ENCODE results near the gene FAM90A1. TPM values are rescaled to one million over a fixed set of nuclear protein-coding genes. Genes with fewer than 3 reads are reported as not detected.
"Not testable (repeated sequence)": the region's sequence is repeated elsewhere in the genome, so short reads cannot be mapped to it uniquely, and the experiment has no call there.

Gene FAM90A1
- total RNA-seq, 1 experiment from 2014 or later = not detected

- H3K36me3 ChIP-seq (ENCODE audit: insufficient read depth, low read length, poor library complexity, severe bottlenecking); CTCF ChIA-PET; H3K9me3 ChIP-seq (ENCODE audit: low read depth, low read length, poor library complexity, severe bottlenecking); BruUV-seq (replicated peaks); H3K27ac ChIP-seq (ENCODE audit: low read depth, low read length, poor library complexity, severe bottlenecking); H3K27me3 ChIP-seq (replicated peaks; ENCODE audit: insufficient read depth, low read depth, low read length, poor library complexity); POLR2A ChIA-PET (ENCODE audit: low non-redundant PET); H3K4me3 ChIP-seq (ENCODE audit: low read depth, low read length, poor library complexity, severe bottlenecking); intact Hi-C loops (cut with micrococcal nuclease; ENCODE audit: unreplicated experiment); H3K4me1 ChIP-seq (ENCODE audit: insufficient read depth, low read length, poor library complexity, severe bottlenecking): not testable (repeated sequence)
- peak; percentile 36; the same call in 1 of the 2 replicates for TF ChIP-seq CTCF (conservative IDR thresholded peaks at IDR 0.05; ENCODE audit: low read depth, low read length)
- DNase-seq (ENCODE audit: low spot score) = peak; percentile 55
Measured at GRCh38 chr12:8218711-8219382, 8.6 kb downstream of the FAM90A1 start.

GRCh38 chr12:8197685-8198308 lies 29.6 kb downstream of the FAM90A1 start:
- H3K4me1 ChIP-seq (ENCODE audit: insufficient read depth, low read length, poor library complexity, severe bottlenecking); POLR2A ChIA-PET (ENCODE audit: low non-redundant PET); H3K36me3 ChIP-seq (ENCODE audit: insufficient read depth, low read length, poor library complexity, severe bottlenecking); intact Hi-C loops (cut with micrococcal nuclease; ENCODE audit: unreplicated experiment); CTCF ChIA-PET; H3K9me3 ChIP-seq (ENCODE audit: low read depth, low read length, poor library complexity, severe bottlenecking); BruUV-seq (replicated peaks); DNase-seq (ENCODE audit: low spot score); H3K4me3 ChIP-seq (ENCODE audit: low read depth, low read length, poor library complexity, severe bottlenecking); H3K27ac ChIP-seq (ENCODE audit: low read depth, low read length, poor library complexity, severe bottlenecking); H3K27me3 ChIP-seq (replicated peaks; ENCODE audit: insufficient read depth, low read depth, low read length, poor library complexity): not testable (repeated sequence)

GRCh38 chr12:8188088-8188487 lies 39.3 kb downstream of the FAM90A1 start:
- BruUV-seq (replicated peaks); intact Hi-C loops (cut with micrococcal nuclease; ENCODE audit: unreplicated experiment); H3K4me3 ChIP-seq (ENCODE audit: low read depth, low read length, poor library complexity, severe bottlenecking); H3K27me3 ChIP-seq (replicated peaks; ENCODE audit: insufficient read depth, low read depth, low read length, poor library complexity); H3K36me3 ChIP-seq (ENCODE audit: insufficient read depth, low read length, poor library complexity, severe bottlenecking); H3K4me1 ChIP-seq (ENCODE audit: insufficient read depth, low read length, poor library complexity, severe bottlenecking); H3K27ac ChIP-seq (ENCODE audit: low read depth, low read length, poor library complexity, severe bottlenecking); POLR2A ChIA-PET (ENCODE audit: low non-redundant PET); CTCF ChIA-PET; H3K9me3 ChIP-seq (ENCODE audit: low read depth, low read length, poor library complexity, severe bottlenecking): not testable (repeated sequence)
- peak; percentile 25 for DNase-seq (ENCODE audit: low spot score)

GRCh38 chr12:8184206-8184605 lies 43.2 kb downstream of the FAM90A1 start:
- intact Hi-C loops (cut with micrococcal nuclease; ENCODE audit: unreplicated experiment); H3K27me3 ChIP-seq (replicated peaks; ENCODE audit: insufficient read depth, low read depth, low read length, poor library complexity); CTCF ChIA-PET; H3K4me3 ChIP-seq (ENCODE audit: low read depth, low read length, poor library complexity, severe bottlenecking); H3K36me3 ChIP-seq (ENCODE audit: insufficient read depth, low read length, poor library complexity, severe bottlenecking); H3K9me3 ChIP-seq (ENCODE audit: low read depth, low read length, poor library complexity, severe bottlenecking); BruUV-seq (replicated peaks); DNase-seq (ENCODE audit: low spot score); H3K4me1 ChIP-seq (ENCODE audit: insufficient read depth, low read length, poor library complexity, severe bottlenecking); H3K27ac ChIP-seq (ENCODE audit: low read depth, low read length, poor library complexity, severe bottlenecking); POLR2A ChIA-PET (ENCODE audit: low non-redundant PET): not testable (repeated sequence)

GRCh38 chr12:8183346-8183745 lies 44.1 kb downstream of the FAM90A1 start:
- H3K27me3 ChIP-seq (replicated peaks; ENCODE audit: insufficient read depth, low read depth, low read length, poor library complexity); POLR2A ChIA-PET (ENCODE audit: low non-redundant PET); CTCF ChIA-PET; intact Hi-C loops (cut with micrococcal nuclease; ENCODE audit: unreplicated experiment); H3K36me3 ChIP-seq (ENCODE audit: insufficient read depth, low read length, poor library complexity, severe bottlenecking); BruUV-seq (replicated peaks); H3K4me1 ChIP-seq (ENCODE audit: insufficient read depth, low read length, poor library complexity, severe bottlenecking); DNase-seq (ENCODE audit: low spot score); H3K9me3 ChIP-seq (ENCODE audit: low read depth, low read length, poor library complexity, severe bottlenecking); H3K27ac ChIP-seq (ENCODE audit: low read depth, low read length, poor library complexity, severe bottlenecking); H3K4me3 ChIP-seq (ENCODE audit: low read depth, low read length, poor library complexity, severe bottlenecking): not testable (repeated sequence)

GRCh38 chr12:8182923-8183322 lies 44.5 kb downstream of the FAM90A1 start:
- H3K27ac ChIP-seq (ENCODE audit: low read depth, low read length, poor library complexity, severe bottlenecking); CTCF ChIA-PET; H3K36me3 ChIP-seq (ENCODE audit: insufficient read depth, low read length, poor library complexity, severe bottlenecking); intact Hi-C loops (cut with micrococcal nuclease; ENCODE audit: unreplicated experiment); H3K27me3 ChIP-seq (replicated peaks; ENCODE audit: insufficient read depth, low read depth, low read length, poor library complexity); H3K4me1 ChIP-seq (ENCODE audit: insufficient read depth, low read length, poor library complexity, severe bottlenecking); H3K9me3 ChIP-seq (ENCODE audit: low read depth, low read length, poor library complexity, severe bottlenecking); H3K4me3 ChIP-seq (ENCODE audit: low read depth, low read length, poor library complexity, severe bottlenecking); BruUV-seq (replicated peaks); POLR2A ChIA-PET (ENCODE audit: low non-redundant PET); DNase-seq (ENCODE audit: low spot score): not testable (repeated sequence)

- H3K4me3 ChIP-seq (ENCODE audit: low read depth, low read length, poor library complexity, severe bottlenecking); H3K4me1 ChIP-seq (ENCODE audit: insufficient read depth, low read length, poor library complexity, severe bottlenecking); intact Hi-C loops (cut with micrococcal nuclease; ENCODE audit: unreplicated experiment); H3K36me3 ChIP-seq (ENCODE audit: insufficient read depth, low read length, poor library complexity, severe bottlenecking); DNase-seq (ENCODE audit: low spot score); H3K27ac ChIP-seq (ENCODE audit: low read depth, low read length, poor library complexity, severe bottlenecking); POLR2A ChIA-PET (ENCODE audit: low non-redundant PET); H3K9me3 ChIP-seq (ENCODE audit: low read depth, low read length, poor library complexity, severe bottlenecking); H3K27me3 ChIP-seq (replicated peaks; ENCODE audit: insufficient read depth, low read depth, low read length, poor library complexity); BruUV-seq (replicated peaks): not testable (repeated sequence)
- CTCF ChIA-PET = interaction anchor here (0.6 kb wide), 1 partner anchor 50 kb away, joined by 3 read pairs; no protein-coding TSS in a partner anchor
Measured at GRCh38 chr12:8181271-8181670, 46.1 kb downstream of the FAM90A1 start.

Data from A673 (cell line).